ENCODE results near the gene NRP1. TPM values are rescaled to one million over a fixed set of nuclear protein-coding genes. Genes with fewer than 3 reads are reported as not detected.

The NRP1 gene
- total RNA-seq, 3 donors from 2014 or later: 12.3 to 52.3 (median 33.2) TPM

DNA sequence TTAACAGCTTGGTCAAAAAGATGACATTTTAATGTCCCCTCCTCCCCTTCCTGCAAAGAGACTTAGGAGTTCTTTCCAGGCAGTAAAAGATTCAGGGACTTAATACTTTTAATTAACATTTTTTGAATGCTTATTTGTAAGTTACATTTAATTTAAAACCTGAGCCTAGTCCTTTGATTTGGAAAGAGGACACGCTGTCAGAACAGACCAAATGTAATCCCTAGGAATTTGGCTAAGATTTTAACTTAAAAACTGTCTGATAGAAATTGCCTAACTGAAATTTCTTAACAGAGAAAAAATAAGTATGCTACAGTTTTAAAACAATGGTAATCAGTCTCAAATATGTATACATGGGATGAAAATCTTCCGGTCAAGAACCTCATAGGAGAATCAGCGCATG is 98.5 kb downstream of the NRP1 start:
- TF ChIP-seq, protein P1, sequence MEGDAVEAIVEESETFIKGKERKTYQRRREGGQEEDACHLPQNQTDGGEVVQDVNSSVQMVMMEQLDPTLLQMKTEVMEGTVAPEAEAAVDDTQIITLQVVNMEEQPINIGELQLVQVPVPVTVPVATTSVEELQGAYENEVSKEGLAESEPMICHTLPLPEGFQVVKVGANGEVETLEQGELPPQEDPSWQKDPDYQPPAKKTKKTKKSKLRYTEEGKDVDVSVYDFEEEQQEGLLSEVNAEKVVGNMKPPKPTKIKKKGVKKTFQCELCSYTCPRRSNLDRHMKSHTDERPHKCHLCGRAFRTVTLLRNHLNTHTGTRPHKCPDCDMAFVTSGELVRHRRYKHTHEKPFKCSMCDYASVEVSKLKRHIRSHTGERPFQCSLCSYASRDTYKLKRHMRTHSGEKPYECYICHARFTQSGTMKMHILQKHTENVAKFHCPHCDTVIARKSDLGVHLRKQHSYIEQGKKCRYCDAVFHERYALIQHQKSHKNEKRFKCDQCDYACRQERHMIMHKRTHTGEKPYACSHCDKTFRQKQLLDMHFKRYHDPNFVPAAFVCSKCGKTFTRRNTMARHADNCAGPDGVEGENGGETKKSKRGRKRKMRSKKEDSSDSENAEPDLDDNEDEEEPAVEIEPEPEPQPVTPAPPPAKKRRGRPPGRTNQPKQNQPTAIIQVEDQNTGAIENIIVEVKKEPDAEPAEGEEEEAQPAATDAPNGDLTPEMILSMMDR (IDR thresholded peaks at IDR 0.05): no peak
- H3K4me1 ChIP-seq (ENCODE audit: low read depth): no peaks in the 10 kb centered on the region
- no peak overlapping the region for H3K4me3 ChIP-seq
- H3K36me3 ChIP-seq (ENCODE audit: low read depth): no peaks in the 10 kb centered on the region
- ATAC-seq: no peak
- intact Hi-C loops (cut with DNase I, micrococcal nuclease): no loop called here
- no peaks in the 10 kb centered on the region for H3K9me3 ChIP-seq
- DNase-seq: no peak

DNA sequence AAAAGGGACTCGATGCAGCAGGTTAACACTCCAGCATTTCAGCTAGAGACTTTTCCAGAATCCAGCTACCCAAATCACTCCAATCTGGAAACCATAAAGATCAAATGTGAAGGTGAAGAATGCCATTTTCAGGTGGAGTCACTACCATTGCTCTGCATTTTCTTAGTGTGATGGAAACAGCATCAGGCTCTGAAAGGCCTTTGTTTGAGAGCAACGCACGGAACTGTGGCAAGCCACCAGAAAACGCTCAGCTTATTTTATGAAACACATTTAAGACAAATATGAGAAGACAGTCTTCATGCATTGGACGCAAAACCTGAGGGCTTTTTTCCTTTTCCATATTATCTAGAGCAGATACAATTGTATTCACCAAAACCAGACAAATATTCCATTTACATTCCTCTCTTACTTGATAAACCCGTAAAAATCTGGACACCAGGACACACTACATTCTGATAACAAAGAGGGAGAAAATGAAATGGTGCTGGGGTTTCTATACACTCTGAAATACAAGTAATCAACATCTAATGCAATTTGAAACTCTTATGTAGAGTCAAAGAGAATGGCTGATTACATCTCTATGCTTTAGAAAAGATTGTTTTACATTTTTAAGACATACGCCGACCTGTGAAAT is 99.1 kb downstream of the NRP1 start:
- intact Hi-C loops (cut with DNase I, micrococcal nuclease): no loop called here
- no peak for DNase-seq
- TF ChIP-seq, protein P1 (IDR thresholded peaks at IDR 0.05): no peak

DNA sequence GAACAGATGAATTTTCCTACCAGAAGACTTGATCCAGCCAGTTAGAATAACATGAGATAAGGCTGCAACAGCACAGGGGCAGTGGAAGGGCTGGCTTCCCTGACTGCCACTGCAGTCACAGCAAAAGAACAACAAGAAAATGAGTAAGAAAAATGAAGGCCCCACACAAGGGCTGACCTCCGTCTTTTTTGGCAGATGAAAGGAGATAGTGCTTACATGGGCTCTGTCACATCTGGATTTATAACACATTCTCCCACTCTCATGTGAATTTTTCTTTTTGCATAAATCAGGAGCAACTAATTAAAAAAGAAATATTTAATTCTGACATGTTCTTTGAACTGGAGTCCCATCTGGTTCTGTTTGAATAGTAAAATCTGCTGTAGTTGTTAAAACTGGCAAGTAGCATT is 99.6 kb downstream of the NRP1 start:
- DNase-seq: no peak

More for the DNA sequence above, 99.1 kb downstream of the NRP1 start:
- H3K36me3 ChIP-seq (ENCODE audit: low read depth): no peaks in the 10 kb centered on the region
- H3K4me1 ChIP-seq (ENCODE audit: low read depth): no peaks in the 10 kb centered on the region
- no peak for ATAC-seq
- H3K9me3 ChIP-seq: no peaks in the 10 kb centered on the region
- no peak overlapping the region for H3K4me3 ChIP-seq

DNA sequence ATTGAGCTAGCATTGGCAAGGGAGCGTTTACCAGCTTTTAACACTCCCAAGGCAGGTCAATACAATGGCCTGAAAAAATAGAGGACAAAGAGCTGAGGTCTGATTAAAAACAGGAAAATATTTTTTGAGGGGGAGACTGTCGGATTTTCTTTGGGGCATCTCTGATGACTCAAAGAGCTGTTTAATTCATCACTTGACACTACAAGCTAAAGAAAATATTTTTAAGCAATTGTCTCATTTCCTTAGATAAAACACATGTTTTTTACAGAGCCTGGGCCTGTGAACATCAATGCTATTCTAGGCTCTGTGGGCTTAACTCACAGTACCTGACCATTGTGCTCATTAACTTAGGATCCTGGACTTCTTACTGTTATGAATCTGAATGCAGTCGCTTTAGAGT is 100.8 kb downstream of the NRP1 start:
- TF ChIP-seq, protein P1 (IDR thresholded peaks at IDR 0.05): no peak
- DNase-seq (no peak), ATAC-seq (no peak)

More for the DNA sequence above, 99.6 kb downstream of the NRP1 start:
- TF ChIP-seq, protein P1 (IDR thresholded peaks at IDR 0.05): no peak
- no peak for ATAC-seq
- Histone ChIP-seq H3K4me3 (no peak overlapping the region), H3K9me3 (no peaks in the 10 kb centered on the region), H3K36me3 (ENCODE audit: low read depth) (no peaks in the 10 kb centered on the region), H3K4me1 (ENCODE audit: low read depth) (no peaks in the 10 kb centered on the region)
- intact Hi-C loops (cut with DNase I, micrococcal nuclease): no loop called here

DNA sequence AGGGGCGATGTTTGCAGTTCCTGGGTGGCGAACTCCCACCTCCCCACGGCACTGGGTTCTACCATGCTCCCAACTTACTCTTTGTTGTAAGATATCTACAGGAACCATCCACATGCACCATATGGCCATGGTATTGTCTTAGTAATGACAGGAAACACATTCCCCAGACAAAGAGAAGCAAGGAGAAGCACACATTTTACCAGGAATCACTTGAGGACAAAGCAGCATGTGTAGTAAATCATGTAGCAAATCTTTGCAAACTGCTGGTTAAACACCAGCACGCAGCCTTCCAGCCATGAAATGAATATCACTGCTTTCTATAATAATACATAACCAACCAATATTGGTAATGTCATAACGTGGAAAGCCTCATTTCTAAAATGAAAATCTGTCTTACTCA is 101.2 kb downstream of the NRP1 start:
- Histone ChIP-seq H3K9me3 (no peaks in the 10 kb centered on the region), H3K36me3 (ENCODE audit: low read depth) (no peaks in the 10 kb centered on the region), H3K4me1 (ENCODE audit: low read depth) (no peaks in the 10 kb centered on the region), H3K4me3 (no peak overlapping the region)
- no peak for ATAC-seq
- no peak for DNase-seq
- TF ChIP-seq, protein P1 (IDR thresholded peaks at IDR 0.05): no peak
- intact Hi-C loops (cut with DNase I, micrococcal nuclease): no loop called here

More for the DNA sequence above, 100.8 kb downstream of the NRP1 start:
- no peaks in the 10 kb centered on the region for H3K4me1 ChIP-seq (ENCODE audit: low read depth)
- no peaks in the 10 kb centered on the region for H3K36me3 ChIP-seq (ENCODE audit: low read depth)
- no peak overlapping the region for H3K4me3 ChIP-seq
- H3K9me3 ChIP-seq: no peaks in the 10 kb centered on the region
- intact Hi-C loops (cut with DNase I, micrococcal nuclease): no loop called here

Measured in mucosa of descending colon (tissue), 3 donors.